Uterus (tissue), 2 donors: ENCODE results near the gene CD2BP2.

Experiments used
- CTCF ChIP-seq, 4 experiments: fragments of 200-600 bp in 2 of 4; fragments of 450-650 bp in 2 of 4; sonication (generic) in 2 of 4; IDR thresholded peaks; one replicate each; pipeline ENCODE4 v1.5.1; 2016 to 2019; ENCODE audit warnings: antibody characterized with exemption in 4 of 4, mild to moderate bottlenecking in 2 of 4, moderate library complexity in 1 of 4
- POLR2A ChIP-seq, 2 donors: fragments of 450-650 bp; IDR thresholded peaks; one replicate each; pipeline ENCODE4 v1.6.1; 2016; ENCODE audit warnings: antibody characterized with exemption in 2 of 2, mild to moderate bottlenecking in 1 of 2, moderate library complexity in 1 of 2

GRCh38 chr16:30381291-30382041 is 26.4 kb upstream of the CD2BP2 start:
- TF ChIP-seq CTCF (IDR thresholded peaks at IDR 0.05) (no peak), POLR2A (IDR thresholded peaks at IDR 0.05) (no peak)
